Lung (tissue), 12 donors: ENCODE results near the gene ZNHIT2. TPM values are rescaled to one million over a fixed set of nuclear protein-coding genes. Genes with fewer than 3 reads are reported as not detected.

Experiments
- ATAC-seq: fragments of 200-7000 bp; cut with Tn5 transposase; one replicate; pipeline ENCODE4 v1.9.1; 2020; ENCODE audit warnings: moderate number of reproducible peaks; ENCODE audit not compliant: insufficient read depth, low FRiP score
- DNase-seq, 3 donors: peaks; one replicate each; pipeline ENCODE4 v3.0.0-alpha.2; 2013 to 2017
- H3K27ac ChIP-seq, 2 donors: one replicate each; pipeline ENCODE4 v1.5.1; 2013; ENCODE audit warnings: mild to moderate bottlenecking in 2 of 2, moderate library complexity in 2 of 2, control low read depth in 1 of 2, inconsistent platforms in 1 of 2, low read depth in 1 of 2, low read length in 1 of 2
- H3K27me3 ChIP-seq, 3 donors: one replicate each; pipeline ENCODE4 v1.5.1; 2013; ENCODE audit warnings: low read length in 2 of 3; ENCODE audit not compliant: control insufficient read depth in 3 of 3, insufficient read depth in 3 of 3
- H3K36me3 ChIP-seq, 4 donors: one replicate each; pipeline ENCODE4 v1.5.1; 2013; ENCODE audit warnings: low read length in 4 of 4, mild to moderate bottlenecking in 1 of 4, moderate library complexity in 1 of 4; ENCODE audit not compliant: control insufficient read depth in 4 of 4, insufficient read depth in 4 of 4
- H3K4me1 ChIP-seq, 5 donors: one replicate each; pipeline ENCODE4 v1.5.1; 2013; ENCODE audit warnings: low read length in 5 of 5, mild to moderate bottlenecking in 2 of 5, moderate library complexity in 1 of 5; ENCODE audit not compliant: control insufficient read depth in 5 of 5, insufficient read depth in 5 of 5
- H3K4me3 ChIP-seq: one replicate; pipeline ENCODE4 v1.5.1; 2013; ENCODE audit warnings: mild to moderate bottlenecking, control low read depth, moderate library complexity
- H3K9ac ChIP-seq, 2 donors: one replicate each; pipeline ENCODE4 v1.5.1; 2013; ENCODE audit warnings: low read length in 2 of 2, control low read depth in 1 of 2; ENCODE audit not compliant: insufficient read depth in 1 of 2
- H3K9me3 ChIP-seq, 4 donors: one replicate each; pipeline ENCODE4 v1.5.1; 2013; ENCODE audit warnings: low read length in 3 of 4, mild to moderate bottlenecking in 1 of 4, moderate library complexity in 1 of 4; ENCODE audit not compliant: control insufficient read depth in 4 of 4, insufficient read depth in 3 of 4
- WGBS, 2 donors: extraction: QIAGEN DNeasy Blood & Tissue Kit; methylation state at CpG; one replicate each; pipeline ENCODE4 v1.1.7; 2013; 5-methylcytosine and 5-hydroxymethylcytosine counted together
- polyA plus RNA-seq, 2 donors: library from polyadenylated mRNA; stranded (reverse); fragments of 200-250 nt; gene quantifications; one replicate each; pipeline ENCODE4 v1.2.1, GENCODE V29; 2013
- total RNA-seq, 2 donors: library from RNA; depleted of rRNA in 1 of 2; stranded (reverse); fragments of >200 nt in 1 of 2; gene quantifications; one replicate each; pipeline ENCODE4 v1.2.1, GENCODE V29; 2014 to 2021
- TF ChIP-seq, protein P1 (sequence below): IDR thresholded peaks from 2 replicates; pipeline ENCODE4 v1.5.1; 2012; ENCODE audit warnings: mild to moderate bottlenecking; ENCODE audit errors: control extremely low read depth, extremely low read depth
- donor health status: control.
- donor health status: control.
- donor health status: Bipolar disorder and iron deficiency.
- donor health status: healthy.
- donor health status: DM: yes; HTN: yes; CAD: no.

The ZNHIT2 gene
- total and polyA plus RNA-seq, 4 donors, result 6.3 to 23.7 (median 19.5) TPM

DNA sequence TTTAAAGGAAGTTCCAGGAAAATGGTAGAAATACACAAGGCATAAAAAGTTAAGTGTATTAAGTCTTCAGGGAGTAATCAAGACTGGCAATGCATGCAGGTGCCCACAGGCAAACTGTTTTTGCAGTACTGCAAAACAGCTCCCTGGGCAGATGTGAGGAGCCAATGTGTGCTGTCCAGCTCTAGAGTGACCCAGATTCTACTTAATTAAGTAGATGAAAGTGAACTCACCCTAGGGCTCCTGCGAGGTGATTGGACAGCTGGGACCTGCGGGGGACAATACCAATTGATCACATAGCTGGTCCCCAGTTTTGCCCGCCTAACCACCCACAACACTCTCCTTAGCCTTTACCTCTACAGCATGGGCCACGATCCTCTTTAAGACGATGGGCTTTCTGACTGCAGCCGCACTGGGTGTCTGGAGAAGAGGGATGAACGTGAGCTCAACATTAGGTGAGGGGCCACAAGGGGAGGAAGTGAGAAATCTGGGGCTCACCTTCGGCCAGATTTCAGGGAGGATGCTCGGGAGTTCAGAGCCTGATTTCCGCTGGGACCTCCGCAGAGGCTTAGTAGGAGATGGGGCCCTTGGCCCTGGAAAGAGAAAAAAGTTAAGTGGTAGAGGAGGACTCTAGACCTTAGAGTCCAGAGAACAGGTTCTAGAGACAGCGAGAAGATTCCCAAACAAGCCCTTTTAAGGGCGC, 34.2 kb downstream of the ZNHIT2 start:
- TF ChIP-seq, protein P1, sequence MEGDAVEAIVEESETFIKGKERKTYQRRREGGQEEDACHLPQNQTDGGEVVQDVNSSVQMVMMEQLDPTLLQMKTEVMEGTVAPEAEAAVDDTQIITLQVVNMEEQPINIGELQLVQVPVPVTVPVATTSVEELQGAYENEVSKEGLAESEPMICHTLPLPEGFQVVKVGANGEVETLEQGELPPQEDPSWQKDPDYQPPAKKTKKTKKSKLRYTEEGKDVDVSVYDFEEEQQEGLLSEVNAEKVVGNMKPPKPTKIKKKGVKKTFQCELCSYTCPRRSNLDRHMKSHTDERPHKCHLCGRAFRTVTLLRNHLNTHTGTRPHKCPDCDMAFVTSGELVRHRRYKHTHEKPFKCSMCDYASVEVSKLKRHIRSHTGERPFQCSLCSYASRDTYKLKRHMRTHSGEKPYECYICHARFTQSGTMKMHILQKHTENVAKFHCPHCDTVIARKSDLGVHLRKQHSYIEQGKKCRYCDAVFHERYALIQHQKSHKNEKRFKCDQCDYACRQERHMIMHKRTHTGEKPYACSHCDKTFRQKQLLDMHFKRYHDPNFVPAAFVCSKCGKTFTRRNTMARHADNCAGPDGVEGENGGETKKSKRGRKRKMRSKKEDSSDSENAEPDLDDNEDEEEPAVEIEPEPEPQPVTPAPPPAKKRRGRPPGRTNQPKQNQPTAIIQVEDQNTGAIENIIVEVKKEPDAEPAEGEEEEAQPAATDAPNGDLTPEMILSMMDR, result no peak
- no peak for DNase-seq
- H3K4me1 ChIP-seq, result peaks cover 0 to 22% (median 8%) of the 10 kb centered on the region in 5 donors
- no peak for ATAC-seq
- H3K27me3 ChIP-seq, result no peaks in the 10 kb centered on the region
- peak overlapping the region in 1 of 2 donors; percentile 34 for H3K27ac ChIP-seq
- peak overlapping the region; percentile 39 for H3K4me3 ChIP-seq
- peak overlapping the region; percentile 3 to 66 for H3K9ac ChIP-seq
- H3K36me3 ChIP-seq, result peaks cover 0 to 27% (median 16%) of the 10 kb centered on the region in 4 donors
- 5 to 8% methylated on average over 12 to 13 of the region's 13 CpGs for WGBS, 2 donors
- H3K9me3 ChIP-seq, result no peaks in the 10 kb centered on the region

DNA sequence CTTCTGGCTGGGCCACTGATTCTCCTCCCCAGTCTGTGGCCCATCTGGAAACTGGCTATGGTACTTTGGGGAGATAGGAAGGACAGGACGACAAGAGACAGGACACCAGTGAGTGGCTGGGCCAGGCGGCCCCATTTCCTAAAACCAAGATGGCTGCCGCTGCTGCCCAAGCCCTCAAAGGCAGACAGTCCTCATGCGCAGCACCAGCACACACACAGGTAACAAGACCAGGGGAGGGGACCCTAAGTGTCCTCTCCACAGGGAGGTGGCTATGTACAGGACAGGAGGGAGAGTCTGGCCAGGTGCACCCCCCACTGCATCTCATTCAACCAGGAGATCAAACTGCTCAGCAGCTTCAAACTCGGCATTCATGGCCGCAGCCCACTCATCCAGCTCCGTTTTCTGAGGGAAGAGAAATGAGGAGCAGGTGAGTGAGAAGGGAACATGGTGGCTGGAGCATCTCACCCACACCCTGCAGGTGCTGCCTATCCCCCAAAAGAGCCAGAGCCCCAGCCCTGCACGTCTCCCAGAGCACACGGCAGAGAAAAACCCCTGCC, 38.6 kb downstream of the ZNHIT2 start:
- Histone ChIP-seq H3K27me3 (no peaks in the 10 kb centered on the region), H3K9ac (no peak overlapping the region), H3K27ac (no peak overlapping the region), H3K9me3 (no peaks in the 10 kb centered on the region), H3K36me3 (peaks cover 0 to 13% (median 1%) of the 10 kb centered on the region in 4 donors), H3K4me1 (peaks cover 0 to 12% (median 5%) of the 10 kb centered on the region in 5 donors), H3K4me3 (no peak overlapping the region)
- TF ChIP-seq, protein P1, result no peak
- 94 to 96% methylated on average over 9 of the region's 9 CpGs for WGBS, 2 donors
- ATAC-seq (no peak), DNase-seq (no peak)

DNA sequence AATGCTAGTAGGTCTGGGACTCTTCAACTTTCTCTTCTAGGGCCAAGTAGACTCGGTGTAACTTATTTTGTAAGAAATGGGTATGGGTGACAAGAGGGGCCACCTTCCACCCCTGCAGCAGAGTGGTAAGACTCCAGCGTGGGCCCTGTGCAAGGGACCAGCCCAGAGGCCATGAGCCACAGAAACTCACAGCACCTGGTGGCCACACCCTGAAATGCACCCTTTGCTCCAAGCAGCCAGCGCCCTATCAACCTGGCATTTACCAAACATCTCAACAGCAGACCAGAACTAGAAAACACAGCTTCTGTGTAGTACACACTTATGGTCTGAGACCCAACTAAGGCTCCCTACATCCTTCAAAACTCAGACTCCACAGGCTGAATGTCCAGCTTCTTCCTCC, 39.4 kb downstream of the ZNHIT2 start:
- no peak overlapping the region for H3K9ac ChIP-seq
- TF ChIP-seq, protein P1, result peak; percentile 42
- WGBS, 2 donors, result 57 to 66% methylated on average over 3 of the region's 3 CpGs
- no peak overlapping the region for H3K4me3 ChIP-seq
- no peaks in the 10 kb centered on the region for H3K27me3 ChIP-seq
- peaks cover 0 to 6% (median 3%) of the 10 kb centered on the region in 5 donors for H3K4me1 ChIP-seq
- peak; percentile 47 for ATAC-seq
- no peaks in the 10 kb centered on the region for H3K9me3 ChIP-seq
- DNase-seq, result no peak
- peaks cover 0 to 13% (median 1%) of the 10 kb centered on the region in 4 donors for H3K36me3 ChIP-seq
- no peak overlapping the region for H3K27ac ChIP-seq
